ENCODE results near the gene MOCOS.
A peak's percentile ranks its signal among the peaks of the same experiment; 100 is the strongest.

MOCOS gene

GRCh38 chr18:36275561-36275960, 88.3 kb downstream of the MOCOS start:
- DNase-seq, result no peak

DNA sequence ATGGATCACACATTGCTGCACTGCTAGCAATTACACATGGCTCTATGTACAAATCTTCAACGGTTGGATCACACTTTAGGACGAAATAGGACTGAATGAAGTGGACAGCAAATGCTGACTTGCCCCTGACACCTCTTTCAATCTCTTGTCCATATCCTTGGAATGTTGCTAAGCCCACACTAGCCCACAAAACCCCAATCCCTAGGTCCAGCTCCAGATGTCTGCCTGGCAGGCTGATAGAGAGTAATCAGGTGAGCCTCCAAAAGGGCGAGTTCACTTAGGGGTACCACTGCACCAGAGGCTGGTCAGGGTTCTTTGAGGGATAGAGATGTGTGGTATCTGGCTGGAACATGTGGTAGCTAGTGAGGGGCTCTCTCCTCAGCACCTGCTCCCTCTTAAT, 91.7 kb downstream of the MOCOS start:
- no peak for DNase-seq

DNA sequence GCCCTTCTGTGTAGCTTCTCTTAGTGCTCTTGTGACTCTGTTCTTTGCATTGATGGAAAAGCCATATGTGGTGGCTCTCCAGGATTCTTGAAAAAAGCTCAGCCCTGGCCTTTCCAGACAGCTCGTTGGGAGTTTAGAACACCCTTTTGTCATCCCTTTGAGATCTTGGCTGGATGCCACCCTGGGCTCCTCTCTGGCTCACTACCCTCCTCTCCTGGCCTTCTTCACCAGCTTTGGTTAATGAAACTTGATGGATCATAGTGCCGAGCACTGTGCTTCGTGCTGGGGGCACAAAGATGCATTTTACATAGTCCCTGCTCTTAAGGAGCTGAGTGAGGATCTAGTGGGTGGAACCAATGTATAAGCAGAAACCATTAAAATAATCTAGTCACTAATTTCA, 94.6 kb downstream of the MOCOS start:
- no peak for DNase-seq

DNA sequence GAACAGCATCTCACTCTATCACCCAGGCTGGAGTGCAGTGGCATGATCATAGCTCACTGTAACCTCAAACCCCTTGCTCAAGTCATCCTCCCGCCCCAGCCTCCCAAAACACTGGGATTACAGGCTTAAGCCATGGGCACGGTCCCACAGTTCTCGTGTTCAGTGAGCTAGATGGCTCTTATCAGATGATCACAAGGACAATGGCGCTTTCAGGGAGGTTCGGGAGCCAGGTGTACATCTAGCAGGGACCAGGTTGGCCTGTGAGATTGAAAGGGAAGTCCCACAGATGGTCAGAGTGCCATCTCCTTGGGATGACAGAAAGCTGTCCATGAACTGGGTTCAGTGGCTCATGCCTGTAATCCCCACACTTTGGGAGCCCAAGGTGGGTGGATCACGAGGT, 96.2 kb downstream of the MOCOS start:
- DNase-seq, result no peak

- no peak for DNase-seq
Observed at GRCh38 chr18:36284268-36284667, 97.0 kb downstream of the MOCOS start.

DNA sequence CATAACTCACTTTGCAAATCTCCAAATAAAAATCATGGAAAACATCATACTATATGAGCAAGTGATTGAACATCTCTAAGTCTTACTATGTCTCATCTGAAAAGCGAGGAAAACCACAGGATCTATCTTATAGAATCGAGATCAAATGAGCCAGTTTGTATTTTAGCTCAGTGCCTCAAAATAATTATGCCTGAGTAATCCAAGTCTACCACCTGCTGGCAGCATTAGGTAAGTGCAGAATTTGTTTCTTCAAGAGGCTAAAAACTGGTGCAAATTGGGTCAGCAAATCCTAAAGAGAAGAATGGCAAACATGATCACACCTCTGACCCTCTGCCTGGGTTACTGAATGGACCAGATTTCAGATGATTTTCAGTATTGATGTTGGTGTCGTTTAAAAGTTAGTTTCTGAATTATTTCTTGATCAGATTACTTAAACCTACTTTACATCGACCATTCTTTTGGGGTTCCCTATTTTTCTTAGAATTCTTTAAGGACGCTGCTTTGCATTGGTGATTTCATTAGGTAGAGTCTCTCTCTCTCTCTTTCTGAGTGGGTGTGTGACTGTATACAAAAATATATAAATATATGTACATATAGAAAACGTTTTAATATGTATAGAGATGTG, 97.5 kb downstream of the MOCOS start:
- DNase-seq, result peak; percentile 61

- DNase-seq, result no peak
Observed at GRCh38 chr18:36287653-36288052, 100.4 kb downstream of the MOCOS start.

GRCh38 chr18:36288689-36289088, 101.4 kb downstream of the MOCOS start:
- DNase-seq, result no peak

DNA sequence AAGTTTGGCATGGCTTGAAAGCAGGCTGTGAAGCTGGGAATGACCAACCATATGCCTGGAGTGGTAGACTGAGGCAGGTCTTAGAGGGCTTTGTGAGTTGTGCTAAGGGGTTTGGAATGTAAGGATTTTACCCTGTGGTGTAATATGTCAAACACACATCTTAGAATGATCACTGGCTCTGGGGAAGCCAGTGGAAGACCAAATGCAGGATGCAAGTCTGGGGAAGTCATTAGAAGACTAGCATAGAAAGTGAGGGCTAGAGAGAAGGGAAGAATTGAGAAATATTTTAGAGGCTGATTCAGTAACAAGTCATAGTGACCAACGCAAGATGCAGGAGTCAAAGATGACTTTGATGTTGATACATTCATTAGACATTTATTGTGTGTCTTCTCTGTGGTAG, 106.7 kb downstream of the MOCOS start:
- no peak for DNase-seq

DNA sequence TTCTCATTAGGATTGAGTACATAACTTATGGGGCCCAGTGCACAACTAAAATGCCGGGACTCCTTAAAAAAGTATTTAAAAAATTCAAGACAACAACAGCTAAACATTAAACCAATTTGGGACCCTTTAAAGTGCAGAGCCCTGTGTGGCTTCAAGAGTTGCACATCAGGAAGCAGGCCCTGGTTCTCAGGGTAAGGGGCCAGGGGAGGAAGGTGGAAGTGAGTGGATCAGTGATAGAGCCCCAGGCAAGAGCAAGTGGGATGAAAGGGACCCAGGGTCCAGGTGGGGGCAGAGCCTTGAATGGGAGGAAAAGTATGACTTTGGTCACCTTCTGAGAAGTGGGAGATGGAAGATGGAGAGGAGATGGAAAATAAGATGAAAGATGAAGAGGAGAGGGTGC, 107.9 kb downstream of the MOCOS start:
- no peak for DNase-seq

- no peak for DNase-seq
Observed at GRCh38 chr18:36295880-36296301, 108.6 kb downstream of the MOCOS start.

DNA sequence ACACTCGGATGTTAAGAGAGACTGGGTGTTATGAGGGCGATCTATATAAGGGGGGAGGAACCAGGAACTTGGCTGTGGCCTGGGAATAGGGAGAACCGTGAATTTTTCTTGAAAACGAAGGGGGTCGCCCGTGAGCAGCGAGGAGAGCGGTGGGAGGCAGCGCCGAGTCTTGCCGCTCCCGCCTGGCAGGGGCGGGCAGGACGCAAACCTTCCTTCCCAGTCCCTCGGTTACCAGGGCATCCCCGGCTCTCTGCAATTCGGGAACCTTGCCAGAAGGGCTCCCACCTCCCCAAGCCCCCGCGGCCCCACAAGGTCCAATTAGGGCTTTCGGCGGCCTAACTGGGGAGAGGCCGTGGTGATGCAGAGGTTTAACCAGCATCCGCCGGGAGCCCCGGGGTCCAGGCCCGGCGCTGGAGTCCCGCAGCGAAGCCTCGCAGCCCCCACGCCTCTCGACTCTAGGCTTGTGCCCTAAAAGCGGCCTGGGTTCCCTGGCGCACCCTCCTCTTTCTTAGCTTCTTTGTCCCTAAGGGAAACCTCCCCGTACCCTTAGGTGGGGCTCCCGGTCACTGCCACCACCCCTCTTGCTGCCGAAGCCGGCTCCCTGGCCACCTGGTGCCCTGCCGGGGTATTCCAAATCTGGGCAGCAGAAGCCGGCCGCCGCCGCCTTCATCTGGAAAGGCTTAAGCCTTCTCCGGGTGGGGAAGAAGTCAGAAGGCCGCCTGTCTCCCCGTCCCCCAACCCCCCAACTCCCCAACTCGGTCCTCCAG, 109.5 kb downstream of the MOCOS start:
- DNase-seq, result no peak

DNA sequence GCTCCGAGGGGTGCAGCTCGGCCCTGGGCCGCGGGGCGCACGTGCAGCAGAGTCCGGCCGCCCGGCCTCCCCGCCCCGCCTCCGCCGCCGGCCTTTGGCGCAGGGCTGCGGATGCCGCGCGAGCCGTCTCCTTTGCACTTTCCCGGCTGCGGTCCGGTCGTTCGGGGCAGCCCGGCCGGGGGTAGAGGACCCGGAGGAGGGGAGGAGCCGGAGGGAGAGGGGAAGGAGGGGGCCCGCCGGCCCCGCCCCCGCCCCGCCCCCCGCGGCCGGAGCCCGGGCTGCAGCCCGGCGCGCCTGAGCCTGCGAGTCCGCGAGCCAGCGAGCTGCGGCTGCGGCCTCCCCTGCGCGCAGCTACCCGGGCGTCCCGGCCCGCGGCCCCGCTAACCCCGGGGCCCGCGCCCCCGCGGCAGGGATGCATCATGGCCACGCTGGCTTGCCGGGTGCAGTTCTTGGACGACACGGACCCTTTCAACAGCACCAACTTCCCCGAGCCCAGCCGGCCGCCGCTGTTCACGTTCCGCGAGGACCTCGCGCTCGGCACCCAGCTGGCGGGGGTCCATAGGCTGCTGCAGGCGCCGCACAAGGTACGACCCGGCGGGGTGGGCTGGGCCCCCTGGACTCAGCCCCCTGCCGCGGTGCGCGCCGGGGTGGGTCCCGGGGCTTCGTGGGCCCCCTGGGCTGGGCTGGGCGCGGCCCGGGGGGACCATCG, 110.3 kb downstream of the MOCOS start, which contains the start of gene FHOD3:
FHOD3 (plus strand) TSS at position 297 of the 709 bp plus-strand sequence; CDS start at position 420, 123 bp downstream.
- no peak for DNase-seq

DNA sequence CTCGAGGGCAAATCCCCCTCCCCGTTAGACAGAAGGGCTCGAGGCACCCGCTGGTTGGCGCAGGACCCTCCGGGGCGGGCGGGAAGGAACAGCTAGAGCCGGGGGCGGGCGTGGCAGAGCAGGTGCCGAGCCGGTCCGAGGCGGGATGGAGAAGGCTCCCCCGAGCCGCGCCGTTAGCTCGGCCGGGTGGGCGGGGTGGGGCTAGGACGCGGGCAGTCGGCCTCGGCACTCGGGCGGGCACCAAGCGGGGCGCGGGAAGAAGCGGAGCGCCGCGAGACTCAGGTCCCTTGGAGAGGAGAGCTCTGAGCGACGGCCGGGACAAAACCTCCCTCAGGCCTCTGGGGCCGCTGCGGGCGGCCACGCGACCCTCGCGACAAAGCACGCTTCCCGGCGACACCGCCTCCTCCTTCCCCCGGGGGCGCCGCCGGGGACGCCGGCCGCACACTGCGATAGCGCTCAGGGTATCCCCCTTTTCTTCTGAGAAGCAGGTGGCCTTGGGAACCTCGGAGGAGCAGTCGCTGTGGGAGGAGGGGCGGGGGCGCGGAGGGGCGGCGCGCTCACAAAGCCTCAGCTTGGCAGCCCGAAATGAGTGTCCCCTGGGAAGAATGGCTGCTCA, 110.9 kb downstream of the MOCOS start:
- DNase-seq, result no peak

DNA sequence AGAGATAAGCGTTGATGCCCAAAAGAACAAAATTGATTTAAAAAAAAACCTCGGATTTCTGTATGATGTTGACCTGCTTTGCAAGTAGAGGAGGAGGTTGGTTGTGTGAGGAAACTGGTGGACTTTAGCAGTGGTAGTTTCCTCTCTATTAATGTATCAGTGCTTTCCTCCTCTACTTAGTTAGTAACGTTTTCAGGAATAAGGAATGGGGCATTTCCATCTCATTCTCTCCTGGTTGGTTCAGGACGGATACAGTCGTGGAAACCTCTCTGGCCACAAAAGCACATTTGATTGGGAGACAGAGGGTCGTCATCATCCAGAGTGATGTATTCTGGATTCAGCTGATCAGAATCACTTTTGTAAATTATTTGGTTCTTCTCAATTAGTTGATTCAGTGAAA, 111.7 kb downstream of the MOCOS start:
- DNase-seq, result no peak

- DNase-seq, result no peak
Observed at GRCh38 chr18:36300211-36300610, 112.9 kb downstream of the MOCOS start.

DNA sequence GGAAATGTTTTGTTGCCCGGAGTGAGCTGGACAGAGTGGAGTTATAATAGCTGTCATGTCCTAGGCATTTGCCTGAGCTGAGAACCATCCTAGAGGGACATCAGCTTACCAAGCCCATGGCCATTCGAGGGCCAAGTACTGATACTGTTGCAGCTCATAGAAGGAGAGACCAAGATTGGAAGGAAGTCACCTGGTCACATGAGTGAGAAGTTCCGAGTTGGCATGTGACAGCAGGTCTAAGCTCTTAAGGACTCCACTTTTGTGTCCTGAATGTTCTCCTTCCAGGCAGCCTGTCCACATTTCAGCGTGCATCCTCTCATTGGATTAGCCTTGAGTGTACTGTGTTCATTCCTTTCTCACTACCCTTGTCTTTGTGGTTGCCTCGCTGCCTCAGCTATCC, 114.6 kb downstream of the MOCOS start:
- no peak for DNase-seq

DNA sequence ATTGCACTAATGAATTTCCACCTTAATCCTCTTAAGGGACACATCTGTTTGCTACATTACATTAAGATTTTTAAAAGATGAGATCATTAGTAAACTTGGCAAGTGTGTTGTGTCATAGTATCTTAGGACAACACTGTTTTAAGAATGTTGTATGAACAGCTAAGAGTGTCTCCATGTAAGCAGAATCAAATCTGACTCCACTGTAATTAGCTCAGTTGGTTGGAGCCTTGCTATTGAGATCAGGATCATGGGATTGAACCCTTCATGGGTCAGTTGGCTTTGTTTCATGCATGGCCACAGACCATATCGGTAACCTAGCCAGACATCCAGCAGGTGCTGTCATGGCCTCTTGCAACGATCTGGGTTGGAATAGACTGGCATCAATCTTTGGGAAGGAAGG, 115.4 kb downstream of the MOCOS start:
- DNase-seq, result no peak

DNA sequence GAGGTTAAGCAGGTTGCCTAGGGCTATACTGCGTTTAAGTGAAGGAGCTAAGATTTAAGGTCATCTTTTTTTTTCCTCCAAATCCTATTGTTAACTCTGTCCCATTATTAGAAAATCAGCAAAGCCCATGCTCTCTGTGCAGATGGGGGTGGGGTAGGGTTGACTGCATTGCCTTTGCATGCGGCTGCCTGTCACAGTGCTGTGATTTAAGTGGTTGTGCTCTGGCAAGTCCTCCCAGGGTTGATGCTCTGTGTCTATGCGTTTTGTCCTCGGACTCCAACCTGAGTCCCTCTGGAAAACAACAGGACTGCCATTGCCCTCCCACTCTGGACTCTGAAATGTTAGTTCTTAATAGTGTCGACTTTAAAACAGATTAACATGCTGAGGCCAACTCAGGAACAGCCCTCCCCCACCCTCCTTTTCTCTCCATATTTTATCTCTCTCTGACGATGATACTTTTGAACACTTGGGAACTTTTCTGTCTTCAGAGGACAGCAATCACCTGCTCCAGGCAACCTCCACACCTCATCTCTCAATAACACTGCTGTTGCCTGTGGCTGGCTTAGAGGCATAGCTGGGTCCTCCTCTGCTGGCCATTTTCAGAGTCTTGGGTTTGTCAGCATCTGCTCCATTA, 116.0 kb downstream of the MOCOS start:
- DNase-seq, result no peak

- DNase-seq, result no peak
Observed at GRCh38 chr18:36304723-36305122, 117.4 kb downstream of the MOCOS start.

- DNase-seq, result no peak
Observed at GRCh38 chr18:36305375-36305774, 118.1 kb downstream of the MOCOS start.

- no peak for DNase-seq
Observed at GRCh38 chr18:36307513-36307912, 120.2 kb downstream of the MOCOS start.

Data from CD4-positive, alpha-beta T cell treated with Interleukin-12 subunit alpha and Interleukin-12 subunit beta, for 1 hour (primary cell).